Thoracic aorta (tissue), 2 donors: ENCODE data around the gene AGTPBP1. TPM values are rescaled to one million over a fixed set of nuclear protein-coding genes. Genes with fewer than 3 reads are reported as not detected.

Source experiments
- ATAC-seq: fragments of 150-250 bp; one replicate; pipeline ENCODE4 v1.8.0; 2017; ENCODE audit warnings: low read depth; ENCODE audit not compliant: insufficient number of reproducible peaks, low FRiP score
- DNase-seq: peaks from one replicate; pipeline ENCODE4 v3.0.0-alpha.2; 2020; ENCODE audit warnings: low spot score
- H3K27ac ChIP-seq, 2 donors: fragments of 200-600 bp; sonication (generic); 1 replicate in 1 of 2; 2 replicates in 1 of 2; pipeline ENCODE4 v1.5.1; 2016; ENCODE audit warnings: mild to moderate bottlenecking in 2 of 2, moderate library complexity in 2 of 2
- H3K27me3 ChIP-seq: fragments of 200-600 bp; sonication (generic); replicated peaks from 2 replicates; pipeline ENCODE4 v1.6.0; 2016; ENCODE audit warnings: mild to moderate bottlenecking; ENCODE audit not compliant: insufficient read depth
- H3K36me3 ChIP-seq: fragments of 200-600 bp; sonication (generic); one replicate; pipeline ENCODE4 v1.5.1; 2016
- H3K4me1 ChIP-seq, 2 donors: fragments of 200-600 bp; sonication (generic); 1 replicate in 1 of 2; 2 replicates in 1 of 2; pipeline versions ENCODE4 v1.5.1 to v1.6.0; 2016; ENCODE audit warnings: low read depth in 2 of 2, mild to moderate bottlenecking in 1 of 2; ENCODE audit not compliant: control insufficient read depth in 1 of 2
- H3K4me3 ChIP-seq: fragments of 200-600 bp; sonication (generic); 2 replicates; pipeline ENCODE4 v1.5.1; 2016; ENCODE audit warnings: mild to moderate bottlenecking
- H3K9me3 ChIP-seq: fragments of 200-600 bp; sonication (generic); 2 replicates; pipeline ENCODE4 v1.5.1; 2016
- total RNA-seq, 2 donors: library from RNA; depleted of rRNA; stranded (reverse); fragments of >200 nt; gene quantifications; one replicate each; pipeline versions ENCODE4 v1.1.0 to v1.2.3, GENCODE V29; 2016
- TF ChIP-seq, protein P1 (sequence below): fragments of 200-600 bp; sonication (generic); IDR thresholded peaks from one replicate; pipeline ENCODE4 v1.5.1; 2019; ENCODE audit warnings: antibody characterized with exemption

AGTPBP1 gene
- total RNA-seq, 2 donors from 2014 or later, result 35.0 to 38.3 TPM

DNA sequence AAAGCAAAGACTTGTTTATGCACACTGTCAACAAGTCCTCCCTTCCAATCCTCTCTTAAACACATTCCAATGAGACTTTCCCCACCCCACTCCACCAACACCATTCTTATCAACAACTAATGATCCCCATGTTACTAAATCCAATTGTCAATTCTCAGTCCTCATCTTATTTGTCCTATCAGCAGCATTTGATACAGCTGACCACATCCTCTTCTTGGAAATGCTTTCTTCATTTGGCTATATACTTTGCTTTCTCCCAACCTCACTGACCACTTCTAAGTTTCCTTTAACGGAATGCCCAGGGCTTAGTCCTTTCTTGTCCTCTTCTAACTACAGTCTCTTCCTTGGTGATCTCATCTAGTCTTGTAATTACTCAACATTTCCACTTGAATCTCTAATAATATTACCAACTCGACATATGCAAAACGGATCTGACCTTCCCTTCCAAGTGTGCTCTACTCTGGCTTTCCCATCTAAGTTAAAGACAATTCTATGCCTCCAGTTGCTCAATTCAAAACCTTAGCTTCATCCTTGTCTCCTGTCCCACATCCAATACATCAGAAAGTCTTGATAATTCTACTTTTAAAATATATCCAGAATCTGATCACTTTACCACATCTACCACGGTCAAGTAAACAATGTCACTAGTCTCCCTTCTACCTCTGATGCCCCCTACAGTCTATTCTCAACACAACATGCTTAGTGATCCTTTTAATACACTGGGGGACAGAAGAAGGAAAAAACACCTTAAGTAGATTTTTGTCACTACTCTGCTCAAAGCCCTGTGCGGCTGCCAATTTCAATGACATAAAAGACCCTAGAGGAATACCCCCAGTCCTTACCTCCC lies 25.5 kb downstream of the AGTPBP1 start:
- Histone ChIP-seq H3K9me3 (no peaks in the 10 kb centered on the region), H3K4me3 (no peak overlapping the region), H3K36me3 (no peaks in the 10 kb centered on the region), H3K27me3 (no peaks in the 10 kb centered on the region), H3K27ac (no peak overlapping the region), H3K4me1 (peaks cover 0 to 6% of the 10 kb centered on the region in 2 donors)
- ATAC-seq, result no peak
- no peak for DNase-seq
- TF ChIP-seq, protein P1, sequence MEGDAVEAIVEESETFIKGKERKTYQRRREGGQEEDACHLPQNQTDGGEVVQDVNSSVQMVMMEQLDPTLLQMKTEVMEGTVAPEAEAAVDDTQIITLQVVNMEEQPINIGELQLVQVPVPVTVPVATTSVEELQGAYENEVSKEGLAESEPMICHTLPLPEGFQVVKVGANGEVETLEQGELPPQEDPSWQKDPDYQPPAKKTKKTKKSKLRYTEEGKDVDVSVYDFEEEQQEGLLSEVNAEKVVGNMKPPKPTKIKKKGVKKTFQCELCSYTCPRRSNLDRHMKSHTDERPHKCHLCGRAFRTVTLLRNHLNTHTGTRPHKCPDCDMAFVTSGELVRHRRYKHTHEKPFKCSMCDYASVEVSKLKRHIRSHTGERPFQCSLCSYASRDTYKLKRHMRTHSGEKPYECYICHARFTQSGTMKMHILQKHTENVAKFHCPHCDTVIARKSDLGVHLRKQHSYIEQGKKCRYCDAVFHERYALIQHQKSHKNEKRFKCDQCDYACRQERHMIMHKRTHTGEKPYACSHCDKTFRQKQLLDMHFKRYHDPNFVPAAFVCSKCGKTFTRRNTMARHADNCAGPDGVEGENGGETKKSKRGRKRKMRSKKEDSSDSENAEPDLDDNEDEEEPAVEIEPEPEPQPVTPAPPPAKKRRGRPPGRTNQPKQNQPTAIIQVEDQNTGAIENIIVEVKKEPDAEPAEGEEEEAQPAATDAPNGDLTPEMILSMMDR, result no peak

DNA sequence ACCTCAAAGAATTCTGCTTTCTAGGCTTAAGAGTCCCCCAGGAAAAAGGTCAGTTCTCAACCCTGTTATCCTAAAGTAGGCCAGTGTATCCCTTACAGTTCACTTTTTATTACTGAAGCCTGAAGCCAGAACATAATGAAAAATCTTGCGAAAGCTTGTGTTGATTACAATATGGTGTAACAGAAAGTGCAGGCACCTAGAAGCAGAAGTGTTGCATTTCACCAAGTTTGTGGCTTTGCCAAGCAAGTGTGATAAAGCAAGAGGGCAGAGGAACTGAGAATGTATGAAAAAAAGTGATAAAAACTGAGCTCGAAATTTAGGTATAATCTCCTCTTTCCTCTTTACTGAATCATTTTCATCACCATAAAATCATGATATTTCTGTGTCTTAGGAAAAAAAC lies 26.2 kb downstream of the AGTPBP1 start:
- Histone ChIP-seq H3K27ac (no peak overlapping the region), H3K27me3 (no peaks in the 10 kb centered on the region), H3K4me1 (peaks cover 0 to 6% of the 10 kb centered on the region in 2 donors), H3K36me3 (no peaks in the 10 kb centered on the region), H3K4me3 (no peak overlapping the region), H3K9me3 (no peaks in the 10 kb centered on the region)
- DNase-seq (no peak), ATAC-seq (no peak)
- TF ChIP-seq, protein P1, result no peak

DNA sequence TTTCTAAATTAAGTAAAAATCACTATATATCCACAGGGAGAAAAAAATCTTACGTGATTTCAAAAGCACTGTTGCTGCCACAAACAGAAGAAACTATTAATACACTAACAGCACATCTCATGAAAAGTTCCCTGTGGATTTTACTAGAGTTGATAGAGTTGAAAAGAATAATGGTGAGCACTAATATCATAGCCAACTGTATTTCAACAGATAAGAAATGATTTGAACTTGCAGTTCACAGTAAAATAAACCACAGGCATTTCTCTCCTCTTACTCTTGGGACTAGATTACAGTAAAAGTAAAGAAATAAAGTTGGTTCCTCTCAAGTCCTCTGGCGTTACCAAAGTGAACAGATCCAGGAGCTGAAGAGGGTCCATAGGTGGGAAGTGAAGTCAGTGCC lies 27.9 kb downstream of the AGTPBP1 start:
- DNase-seq, result no peak
- Histone ChIP-seq H3K4me3 (no peak overlapping the region), H3K9me3 (peaks cover 6% of the 10 kb centered on the region), H3K27ac (no peak overlapping the region), H3K27me3 (no peaks in the 10 kb centered on the region), H3K4me1 (peaks cover 0 to 6% of the 10 kb centered on the region in 2 donors), H3K36me3 (no peaks in the 10 kb centered on the region)
- TF ChIP-seq, protein P1, result no peak
- ATAC-seq, result no peak

DNA sequence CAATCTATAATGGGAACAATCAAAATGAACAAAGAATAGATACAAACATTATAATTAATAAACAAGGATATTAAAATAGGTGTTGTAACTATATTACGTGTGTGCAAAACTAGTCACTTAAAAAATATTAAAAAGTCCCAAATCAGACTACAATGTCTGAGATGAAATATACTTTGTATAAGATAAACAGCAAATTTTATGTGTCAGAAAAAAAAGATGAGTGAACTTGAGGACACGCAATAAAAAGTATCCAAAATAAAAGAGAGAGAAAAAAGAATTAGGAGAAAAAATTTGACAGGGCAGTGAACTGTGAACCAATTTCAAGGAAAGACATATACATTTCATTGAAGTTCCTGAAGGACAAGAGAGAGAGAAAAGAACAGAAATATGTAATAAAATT lies 37.0 kb downstream of the AGTPBP1 start:
- no peaks in the 10 kb centered on the region for H3K27me3 ChIP-seq
- no peak overlapping the region for H3K27ac ChIP-seq
- H3K4me1 ChIP-seq, result peaks cover 6 to 7% of the 10 kb centered on the region in 2 donors
- TF ChIP-seq, protein P1, result no peak
- DNase-seq (no peak), ATAC-seq (no peak)
- H3K9me3 ChIP-seq, result peaks cover 10% of the 10 kb centered on the region
- no peak overlapping the region for H3K4me3 ChIP-seq
- H3K36me3 ChIP-seq, result no peaks in the 10 kb centered on the region

DNA sequence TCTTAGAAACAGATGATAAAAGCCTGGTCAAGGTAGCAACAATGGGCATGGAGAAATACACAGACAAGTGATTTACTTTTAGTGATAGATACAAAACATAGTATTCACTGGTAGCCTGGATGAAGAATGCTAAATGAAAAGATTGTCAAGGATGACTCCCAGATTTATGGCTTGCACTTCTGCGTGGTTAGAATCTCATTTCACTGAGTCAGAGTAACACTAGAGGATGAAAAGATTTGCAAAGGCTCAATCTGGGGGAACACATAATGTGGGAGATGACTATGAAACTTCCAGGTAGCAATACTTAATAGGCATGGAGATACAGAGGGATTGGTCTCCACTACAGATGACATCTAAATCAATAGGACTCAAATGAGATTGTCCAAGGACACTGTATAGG lies 38.4 kb downstream of the AGTPBP1 start:
- ATAC-seq (no peak), DNase-seq (no peak)
- H3K9me3 ChIP-seq, result no peaks in the 10 kb centered on the region
- no peak overlapping the region for H3K4me3 ChIP-seq
- TF ChIP-seq, protein P1, result no peak
- no peak overlapping the region for H3K27ac ChIP-seq
- no peaks in the 10 kb centered on the region for H3K27me3 ChIP-seq
- no peaks in the 10 kb centered on the region for H3K36me3 ChIP-seq
- peaks cover 6 to 7% of the 10 kb centered on the region in 2 donors for H3K4me1 ChIP-seq
